HL-60/S4 treated with retinoic acid at 250 ng/mL for 4 days and 3 days (cell line): ENCODE results near the gene GPX7.

Experiments
- in situ Hi-C: fragments of 300-500 bp; cut with MboI; formaldehyde crosslinking; loops from 2 replicates; pipeline ENCODE4 v1.7.0; 2022; ENCODE audit warnings: low sequenced_read_pairs

Gene GPX7

GRCh38 chr1:52627028-52627427 lies 24.9 kb downstream of the GPX7 start:
- in situ Hi-C loops, result no loop called here

DNA sequence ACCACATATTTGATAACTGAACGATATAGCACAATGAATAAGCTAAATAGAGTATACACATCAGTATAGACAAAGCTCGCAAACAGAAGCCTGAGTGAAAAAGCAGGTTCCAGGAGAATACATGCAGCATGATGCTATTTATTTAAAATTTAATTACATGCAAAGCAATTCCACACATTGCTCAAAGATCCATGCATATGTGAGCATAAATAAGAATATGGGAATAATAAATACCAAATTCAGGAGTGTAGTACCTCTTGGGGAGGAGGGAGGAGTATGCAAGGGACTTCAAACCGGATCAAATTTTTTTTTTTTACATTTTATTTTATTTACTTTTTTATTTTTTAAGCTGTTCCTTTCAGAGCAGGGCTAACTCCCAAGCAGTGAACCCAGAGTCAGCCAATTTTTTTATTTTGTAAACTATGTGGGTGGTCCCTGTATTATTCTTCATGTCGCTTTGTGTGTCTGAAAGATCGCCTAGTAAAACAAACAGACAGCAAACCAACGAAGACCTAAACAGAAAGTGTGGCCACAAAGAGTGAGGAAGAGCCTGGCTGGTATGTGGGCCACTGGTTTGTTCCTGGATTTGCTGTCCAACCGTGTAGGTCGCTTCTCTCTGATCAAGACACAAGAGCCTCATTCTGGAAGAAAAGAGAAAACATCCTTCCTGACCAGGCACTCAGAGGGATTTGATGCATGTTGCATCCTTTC lies 26.6 kb downstream of the GPX7 start:
- in situ Hi-C loops, result no loop called here

GRCh38 chr1:52629325-52629643 lies 27.1 kb downstream of the GPX7 start:
- in situ Hi-C loops, result no loop called here

DNA sequence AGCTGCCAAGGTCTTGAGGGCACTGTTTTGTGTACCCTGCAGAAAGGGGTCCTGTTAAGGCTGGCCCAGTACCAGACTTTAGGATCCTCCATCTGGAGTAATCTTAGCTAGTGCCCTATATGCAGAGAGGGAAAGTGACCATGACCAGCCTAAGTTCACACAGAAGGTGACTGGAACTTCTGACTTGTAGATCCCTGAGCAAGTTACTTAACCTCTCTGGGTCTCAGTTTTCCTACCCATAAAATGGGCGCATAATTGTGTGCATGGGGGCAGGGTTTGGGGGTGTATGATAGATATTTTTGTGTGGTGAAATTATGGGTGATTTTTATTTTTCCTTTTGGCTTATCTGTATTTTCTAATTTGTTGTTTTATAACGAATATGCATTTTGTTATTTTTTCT lies 27.5 kb downstream of the GPX7 start:
- in situ Hi-C loops, result no loop called here

GRCh38 chr1:52631759-52632331 lies 29.7 kb downstream of the GPX7 start:
- in situ Hi-C loops, result no loop called here

DNA sequence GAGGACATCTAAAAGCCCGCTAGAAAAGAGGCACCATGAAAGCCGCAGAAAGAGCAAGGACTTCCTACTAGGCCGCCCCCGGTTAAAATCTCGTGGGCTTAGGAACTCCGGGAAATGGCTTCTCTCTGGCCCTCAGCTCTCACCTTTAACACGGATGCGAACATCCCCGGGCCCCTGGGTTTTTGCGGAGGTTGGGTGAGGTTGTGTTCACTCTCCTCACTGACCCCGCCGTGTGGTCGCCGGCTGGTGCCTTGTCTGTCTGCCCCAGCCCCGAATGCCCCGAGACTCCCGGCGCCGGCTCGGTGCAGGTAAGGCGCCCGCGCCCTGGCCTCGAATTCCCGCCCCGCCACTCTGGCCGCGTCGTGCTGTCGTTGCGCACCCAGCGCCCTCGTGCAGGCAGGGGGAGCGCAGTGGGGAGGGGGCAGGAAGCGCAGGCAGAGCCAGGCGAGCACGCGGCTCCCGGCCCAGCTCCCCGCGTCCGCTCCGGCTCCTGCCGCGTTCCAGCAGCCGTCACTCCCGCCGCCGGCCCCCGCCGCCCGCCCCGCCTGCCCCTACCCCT lies 30.6 kb downstream of the GPX7 start, which contains the start of gene SHISAL2A:
TSS of gene SHISAL2A (plus strand) at position 437 of the 559 bp plus-strand sequence. CDS start 326 bp downstream, outside the sequence.
- in situ Hi-C loops, result no loop called here

GRCh38 chr1:52633291-52633754 lies 31.2 kb downstream of the GPX7 start:
- in situ Hi-C loops, result no loop called here

DNA sequence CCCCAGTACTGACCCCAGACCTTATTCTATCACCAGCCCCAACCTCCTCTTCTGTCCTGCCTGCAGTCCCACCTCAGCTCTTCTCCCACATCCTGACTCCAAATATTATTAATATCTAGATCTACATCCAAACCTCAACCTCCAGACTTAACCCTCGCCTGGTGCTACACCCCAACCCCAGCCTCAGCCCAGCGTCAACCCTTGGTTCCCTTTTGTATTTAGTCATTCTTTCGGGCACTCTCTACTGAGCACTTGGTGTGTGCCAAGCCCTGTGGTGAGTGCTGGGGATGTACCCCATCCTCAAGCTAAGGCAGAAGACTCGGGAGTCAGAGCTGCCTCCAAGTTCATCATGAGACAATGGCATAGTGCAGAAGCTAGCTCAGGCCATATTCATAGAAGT lies 31.9 kb downstream of the GPX7 start:
- in situ Hi-C loops, result no loop called here

GRCh38 chr1:52635321-52636089 lies 33.3 kb downstream of the GPX7 start:
- in situ Hi-C loops, result no loop called here

DNA sequence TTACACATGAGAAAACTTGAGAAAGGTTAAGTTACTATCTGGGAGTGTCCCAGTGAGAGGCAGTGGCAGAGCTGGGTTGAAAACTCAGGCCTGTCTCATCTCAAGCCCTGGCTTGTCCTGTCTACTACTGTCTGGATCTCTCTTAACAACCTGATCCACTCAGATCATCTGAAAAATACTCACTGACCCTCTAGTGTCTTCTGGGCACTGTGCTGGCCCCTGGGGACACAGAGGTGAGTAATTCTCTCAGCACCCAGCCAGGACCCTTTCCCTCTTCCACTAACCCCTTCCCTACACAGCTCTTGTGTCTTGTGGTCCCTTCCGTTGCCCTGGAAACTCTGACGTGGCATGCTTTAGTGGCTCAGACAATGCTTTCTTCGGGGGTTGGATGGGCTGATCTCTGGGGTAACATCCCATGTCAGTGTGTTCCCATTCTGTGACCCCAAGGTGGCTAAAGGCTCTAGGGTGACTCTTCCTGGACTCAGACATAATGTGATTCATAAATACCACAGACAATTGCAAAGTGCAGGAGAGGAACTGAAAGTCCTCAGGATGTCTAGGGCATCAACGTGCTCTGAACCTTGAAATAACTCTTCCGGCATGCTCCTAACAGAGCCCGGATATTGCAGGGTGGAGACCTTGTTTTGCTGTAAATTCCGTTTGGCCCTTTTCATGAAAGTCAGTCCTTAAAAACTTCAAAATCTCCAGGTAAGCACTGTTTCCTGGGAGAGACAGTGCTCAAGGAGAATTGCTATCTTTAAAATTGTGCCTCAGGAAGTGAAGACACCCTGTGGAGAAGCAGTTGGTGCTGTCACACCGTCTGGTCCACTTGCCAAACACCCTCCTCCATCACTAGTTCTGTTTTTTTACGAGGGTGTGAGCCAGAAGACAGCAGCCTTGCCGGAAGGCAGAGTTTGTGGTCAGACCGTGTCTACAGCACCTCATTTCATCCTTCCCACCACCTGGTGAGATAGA lies 34.8 kb downstream of the GPX7 start:
- in situ Hi-C loops, result no loop called here

- in situ Hi-C loops, result no loop called here
These were observed 35.8 kb downstream of the GPX7 start for GRCh38 chr1:52637946-52638345.

DNA sequence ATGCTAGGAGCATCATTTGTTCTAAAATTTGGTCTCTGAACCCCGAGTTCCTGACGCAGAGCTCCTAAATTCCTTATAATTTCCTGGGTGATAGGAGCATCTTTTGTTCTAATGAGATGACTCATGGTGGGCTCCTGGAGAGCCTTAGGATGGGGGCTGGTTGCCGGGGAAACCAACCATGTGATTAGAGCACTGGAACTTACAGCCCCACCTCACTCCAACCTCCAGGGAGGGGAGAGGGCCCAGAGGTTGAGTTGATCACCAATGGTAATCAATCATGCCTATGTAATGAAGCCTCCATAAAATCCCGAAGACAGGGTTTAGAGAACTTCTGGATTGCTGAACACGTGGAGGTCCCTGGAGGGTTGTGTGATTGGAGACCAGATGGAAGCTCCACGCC lies 38.5 kb downstream of the GPX7 start:
- in situ Hi-C loops, result no loop called here

GRCh38 chr1:52641307-52641706 lies 39.1 kb downstream of the GPX7 start:
- in situ Hi-C loops, result no loop called here

DNA sequence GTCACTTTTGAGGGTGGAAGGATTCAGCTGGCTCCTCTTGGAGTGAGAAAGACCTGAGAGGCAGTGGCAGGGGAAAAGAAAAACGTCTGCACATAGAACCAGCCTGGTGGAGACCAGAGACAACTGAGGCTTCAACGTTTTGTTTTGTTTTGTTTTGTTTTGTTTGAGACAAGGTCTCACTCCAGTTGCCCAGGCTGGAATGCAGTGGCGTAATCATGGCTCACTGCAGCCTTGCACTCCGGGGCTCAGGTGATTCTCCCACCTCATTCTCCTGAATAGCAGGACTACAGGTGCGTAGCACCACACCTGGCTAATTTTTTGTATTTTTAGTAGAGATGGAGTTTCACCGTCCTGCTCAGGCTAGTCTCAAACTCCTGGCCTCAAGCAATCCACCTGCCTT lies 43.1 kb downstream of the GPX7 start:
- in situ Hi-C loops, result no loop called here

GRCh38 chr1:52651904-52652303 lies 49.7 kb downstream of the GPX7 start:
- in situ Hi-C loops, result no loop called here

DNA sequence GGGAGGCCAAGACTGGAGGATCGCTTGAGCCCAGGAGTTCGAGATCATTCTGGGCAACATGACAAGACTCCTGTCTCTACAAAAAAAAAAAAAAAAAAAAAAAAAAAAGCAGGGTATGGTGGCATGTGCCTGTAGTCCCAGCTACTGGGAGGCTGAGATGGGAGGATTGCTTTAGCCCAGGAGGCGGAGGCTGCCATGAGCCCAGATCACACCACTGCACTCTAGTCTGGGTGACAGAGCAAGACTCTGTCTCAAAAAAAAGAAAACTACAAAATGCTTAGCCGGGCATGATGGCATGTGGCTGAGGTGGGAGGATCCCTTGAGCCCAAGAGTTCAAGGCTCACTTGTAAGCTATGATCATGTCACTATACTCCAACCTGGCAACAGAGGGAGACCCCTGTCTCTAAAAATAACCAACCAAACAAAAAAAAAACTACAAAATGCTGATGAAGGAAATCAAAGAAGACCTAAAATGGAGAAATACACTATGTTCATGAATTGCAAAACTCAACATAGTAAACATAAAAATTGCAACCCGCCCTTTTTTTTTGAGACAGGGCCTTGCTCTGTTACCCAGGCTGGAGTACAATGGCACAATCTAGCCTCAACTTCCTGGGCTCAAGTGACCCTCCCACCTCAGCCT lies 51.2 kb downstream of the GPX7 start:
- in situ Hi-C loops, result no loop called here

GRCh38 chr1:52654063-52654462 lies 51.9 kb downstream of the GPX7 start:
- in situ Hi-C loops, result no loop called here

GRCh38 chr1:52657702-52658101 lies 55.5 kb downstream of the GPX7 start:
- in situ Hi-C loops, result no loop called here
